LNCAP (cell line): Measurements from ENCODE around the gene PTDSS2.

Experiments
- TF ChIP-seq, protein P1 (sequence below): fragments of 450-650 bp; IDR thresholded peaks from 2 replicates; pipeline ENCODE4 v1.5.1; 2017; ENCODE audit warnings: mild to moderate bottlenecking

The PTDSS2 gene

DNA sequence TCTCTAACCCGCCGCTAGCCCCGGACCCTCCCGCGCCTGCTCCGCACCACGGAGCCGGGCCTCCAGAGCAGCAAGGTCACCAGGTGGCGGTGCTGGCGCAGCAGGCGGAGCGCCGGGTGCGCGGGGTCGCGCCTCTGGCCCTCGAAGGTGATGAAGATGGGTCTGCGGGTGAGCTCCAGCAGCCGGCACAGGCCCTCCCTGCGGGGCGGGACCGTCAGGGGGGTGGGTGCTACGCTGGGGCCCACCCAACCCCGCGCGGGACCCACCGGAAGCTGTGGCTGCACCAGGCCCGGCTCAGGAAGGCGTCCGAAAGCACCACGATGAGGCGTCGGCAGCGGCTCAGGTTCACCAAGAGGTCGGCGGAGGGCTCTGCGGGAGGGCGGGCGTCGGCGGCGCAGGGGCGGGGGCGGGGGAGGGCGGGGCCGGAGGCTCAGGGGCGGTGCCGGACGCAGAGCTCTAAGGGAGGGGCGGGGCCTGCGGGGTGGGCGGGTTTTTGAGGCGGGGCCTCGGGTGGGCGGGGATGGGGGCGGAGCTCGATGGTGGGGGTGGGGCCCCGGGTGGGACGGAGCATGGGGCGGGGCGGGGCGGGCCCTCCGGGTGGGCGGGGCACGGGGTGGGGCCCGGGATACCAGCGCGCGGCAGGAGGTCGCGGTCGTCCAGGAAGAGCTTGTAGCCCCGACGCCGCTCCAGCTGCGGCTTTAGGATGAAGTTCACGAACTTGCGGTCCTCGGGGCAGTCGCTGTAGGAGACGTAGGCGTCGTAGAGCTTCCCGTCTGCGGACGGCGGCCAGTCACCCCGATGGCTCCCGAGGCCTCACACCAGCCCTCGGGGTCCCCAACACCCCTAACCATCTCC lies 43.1 kb upstream of the PTDSS2 start:
- TF ChIP-seq, protein P1, sequence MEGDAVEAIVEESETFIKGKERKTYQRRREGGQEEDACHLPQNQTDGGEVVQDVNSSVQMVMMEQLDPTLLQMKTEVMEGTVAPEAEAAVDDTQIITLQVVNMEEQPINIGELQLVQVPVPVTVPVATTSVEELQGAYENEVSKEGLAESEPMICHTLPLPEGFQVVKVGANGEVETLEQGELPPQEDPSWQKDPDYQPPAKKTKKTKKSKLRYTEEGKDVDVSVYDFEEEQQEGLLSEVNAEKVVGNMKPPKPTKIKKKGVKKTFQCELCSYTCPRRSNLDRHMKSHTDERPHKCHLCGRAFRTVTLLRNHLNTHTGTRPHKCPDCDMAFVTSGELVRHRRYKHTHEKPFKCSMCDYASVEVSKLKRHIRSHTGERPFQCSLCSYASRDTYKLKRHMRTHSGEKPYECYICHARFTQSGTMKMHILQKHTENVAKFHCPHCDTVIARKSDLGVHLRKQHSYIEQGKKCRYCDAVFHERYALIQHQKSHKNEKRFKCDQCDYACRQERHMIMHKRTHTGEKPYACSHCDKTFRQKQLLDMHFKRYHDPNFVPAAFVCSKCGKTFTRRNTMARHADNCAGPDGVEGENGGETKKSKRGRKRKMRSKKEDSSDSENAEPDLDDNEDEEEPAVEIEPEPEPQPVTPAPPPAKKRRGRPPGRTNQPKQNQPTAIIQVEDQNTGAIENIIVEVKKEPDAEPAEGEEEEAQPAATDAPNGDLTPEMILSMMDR = no peak

DNA sequence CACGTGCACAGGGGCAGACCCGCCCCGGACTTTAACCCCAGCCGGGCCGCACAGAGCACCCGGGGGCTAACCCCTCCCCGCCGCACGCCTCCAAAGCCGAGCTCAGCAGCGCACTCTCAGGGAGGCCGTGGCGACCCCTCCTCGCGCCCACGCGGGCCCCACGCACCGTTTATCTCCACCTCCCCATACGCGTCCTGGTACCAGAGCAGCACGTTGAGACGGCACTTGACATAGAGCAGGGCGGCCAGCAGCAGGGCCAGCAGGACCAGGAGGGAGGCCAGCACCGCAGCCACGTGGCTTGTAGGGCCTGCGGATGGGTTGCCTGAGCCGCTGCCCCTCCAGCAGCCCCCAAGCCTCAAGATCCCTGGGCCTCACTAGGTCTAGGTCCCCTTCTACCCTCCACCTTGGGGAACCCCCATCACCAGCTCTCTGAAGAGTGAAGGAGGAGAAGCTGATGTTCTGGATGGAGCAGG lies 42.4 kb upstream of the PTDSS2 start:
- TF ChIP-seq, protein P1 = no peak

DNA sequence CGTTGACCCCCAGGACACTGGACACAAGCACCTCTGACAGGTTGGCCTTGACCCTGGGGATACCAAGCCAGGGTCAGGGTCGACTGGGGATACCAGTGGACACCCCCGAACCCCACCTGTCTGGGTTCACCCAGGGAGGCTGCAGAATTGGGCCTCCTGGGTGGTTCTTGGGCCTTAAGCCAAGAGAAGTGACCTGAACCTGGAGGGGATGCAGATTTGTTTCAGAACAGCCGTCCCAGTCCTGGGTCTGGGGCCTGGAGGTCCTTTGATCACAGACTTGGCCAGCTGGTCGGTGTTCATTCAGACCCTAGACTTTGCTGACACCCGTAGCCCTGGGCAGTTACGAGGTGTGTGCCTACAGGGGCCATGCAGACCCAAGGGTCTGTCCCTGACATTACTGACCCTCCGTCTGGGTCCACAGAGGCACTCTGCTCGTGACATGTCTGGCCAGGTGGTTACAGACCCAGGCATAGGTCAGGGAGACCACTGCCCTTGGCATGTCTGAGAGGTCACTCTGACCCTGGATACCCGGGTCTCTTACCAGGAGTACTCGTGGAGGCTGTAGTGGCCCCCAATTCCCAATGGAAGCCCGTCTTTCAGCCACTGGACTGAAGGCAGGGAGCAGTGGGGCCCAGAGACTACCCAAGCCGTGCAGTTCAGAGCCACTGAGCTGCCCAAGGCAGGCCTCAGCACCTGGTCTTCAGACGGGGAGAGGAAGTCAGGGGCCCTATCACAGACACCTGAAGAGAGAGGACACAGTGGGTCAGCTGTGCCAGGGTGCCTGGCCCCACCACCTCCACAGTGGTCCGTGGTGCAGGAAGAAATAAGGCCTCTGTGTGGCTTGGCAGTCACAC lies 41.7 kb upstream of the PTDSS2 start:
- TF ChIP-seq, protein P1 = no peak

DNA sequence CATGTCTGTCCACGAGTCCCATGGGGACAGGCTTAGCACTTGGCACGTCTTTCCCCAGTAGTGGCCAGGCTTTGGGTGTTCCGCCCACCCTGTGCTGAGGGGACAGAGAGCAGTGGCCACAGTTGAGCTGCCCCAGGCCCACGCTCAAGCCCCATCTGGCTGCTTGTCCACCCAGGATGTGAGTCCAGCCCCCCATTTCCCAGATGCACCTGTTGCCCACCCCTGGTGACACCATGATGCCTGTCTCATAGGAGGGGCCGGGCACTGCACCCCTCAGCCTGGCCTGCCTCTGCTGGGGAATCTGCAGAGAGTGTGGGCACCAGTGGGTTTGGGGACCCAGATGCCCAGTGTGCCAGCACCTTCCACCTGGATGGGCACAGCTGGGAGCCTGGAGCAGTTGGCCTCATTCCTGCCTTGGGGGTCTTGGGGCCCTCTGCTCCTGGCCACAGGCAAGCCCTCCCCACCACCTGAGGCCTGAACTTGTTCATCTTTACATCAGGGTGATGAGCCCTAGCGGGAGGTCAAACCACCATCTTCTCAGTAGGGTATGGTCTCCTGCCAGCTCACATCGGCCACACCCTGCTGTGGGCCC lies 41.0 kb upstream of the PTDSS2 start:
- TF ChIP-seq, protein P1 = no peak

DNA sequence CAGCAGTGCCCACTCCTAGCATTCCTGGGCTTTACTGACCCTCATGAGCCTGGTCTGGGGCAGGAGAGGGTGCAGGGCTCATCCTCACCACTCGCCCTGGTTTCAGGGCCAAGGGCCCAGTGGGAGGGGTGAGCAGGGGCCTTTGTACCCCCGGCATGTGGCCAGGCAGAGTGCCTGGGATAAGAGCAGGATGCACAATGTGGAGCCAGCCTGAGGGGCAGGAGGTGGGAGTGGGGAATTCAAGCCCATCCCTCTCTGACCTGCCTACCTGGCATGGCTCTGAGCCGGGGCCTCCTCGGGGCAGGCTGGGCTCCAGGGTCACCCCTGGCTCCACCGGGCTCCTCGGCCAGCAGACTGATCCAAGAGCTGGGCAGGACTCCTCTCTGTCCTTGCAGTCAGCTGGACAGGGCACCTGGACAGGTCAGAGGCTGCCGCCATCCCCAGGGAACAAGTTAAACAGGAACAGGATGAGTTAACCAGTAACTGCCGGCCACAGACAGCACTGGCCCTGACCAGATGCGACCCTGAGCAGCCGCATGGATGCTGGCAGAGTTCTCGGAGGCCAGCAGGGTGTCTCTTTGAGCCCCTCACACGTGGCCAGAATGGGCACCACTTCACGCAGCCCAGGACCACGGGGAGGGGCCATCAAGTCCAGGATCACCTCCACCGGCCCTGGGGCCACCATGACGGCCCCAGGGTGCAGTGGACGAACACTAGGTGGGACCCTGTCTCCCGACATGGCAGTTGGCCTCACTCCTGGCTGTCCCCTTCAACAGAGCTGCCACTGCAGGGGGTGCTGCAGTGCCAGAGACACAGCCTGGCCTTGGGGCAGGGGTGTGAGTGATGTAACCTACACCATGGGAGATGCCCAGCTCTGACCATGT lies 40.2 kb upstream of the PTDSS2 start:
- TF ChIP-seq, protein P1 = no peak

DNA sequence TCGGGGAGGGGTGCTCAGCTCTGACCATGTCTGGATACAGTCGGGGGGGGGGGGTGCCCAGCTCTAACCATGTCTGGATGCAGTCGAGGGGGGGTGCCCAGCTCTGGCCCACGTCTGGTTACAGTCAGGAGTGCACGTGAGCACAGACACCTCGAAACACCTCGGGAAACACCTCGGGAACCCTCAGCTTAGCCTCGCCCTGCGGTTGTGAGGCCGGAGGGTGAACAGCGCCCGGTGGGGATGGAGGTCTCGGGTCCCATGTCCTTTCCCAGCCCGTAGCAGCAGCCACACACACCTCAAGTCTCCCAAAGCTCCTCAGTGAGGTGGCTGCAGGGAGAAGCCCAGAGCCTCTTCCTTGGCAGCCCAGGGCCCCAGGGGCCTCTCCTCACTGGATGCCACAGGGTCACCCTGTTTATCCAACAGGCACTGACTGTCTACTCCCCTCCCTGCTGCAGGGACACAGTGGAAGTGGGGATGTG lies 37.4 kb upstream of the PTDSS2 start:
- TF ChIP-seq, protein P1 = no peak
